OCI-LY1 (cell line): ENCODE data around the gene MAP4K4.

Source experiments
- H2AFZ ChIP-seq: fragments of 200-600 bp; sonication (generic), shearing (Covaris generic); 2 replicates; pipeline ENCODE4 v1.6.0; 2014; ENCODE audit warnings: antibody characterized with exemption, mild to moderate bottlenecking, low read length
- H3F3A ChIP-seq: fragments of 200-600 bp; sonication (generic), shearing (Covaris generic); 2 replicates; pipeline ENCODE4 v1.6.0; 2014; ENCODE audit warnings: mild to moderate bottlenecking, antibody characterized with exemption, low read length, moderate library complexity; ENCODE audit not compliant: insufficient read depth
- H3K27ac ChIP-seq: fragments of 200-600 bp; sonication (generic); 2 replicates; pipeline ENCODE4 v1.5.1; 2014; ENCODE audit warnings: low read length, mixed run types, mild to moderate bottlenecking, low read depth; ENCODE audit not compliant: poor library complexity, severe bottlenecking
- H3K27me3 ChIP-seq: fragments of 200-600 bp; sonication (generic); 2 replicates; pipeline ENCODE4 v1.6.0; 2014; ENCODE audit warnings: antibody characterized with exemption, mild to moderate bottlenecking, low read length, moderate library complexity; ENCODE audit not compliant: insufficient read depth
- H3K36me3 ChIP-seq: fragments of 200-600 bp; sonication (generic); 2 replicates; pipeline ENCODE4 v1.6.1; 2014; ENCODE audit warnings: mild to moderate bottlenecking, antibody characterized with exemption, low read length, moderate library complexity, mixed read lengths; ENCODE audit not compliant: insufficient read depth
- H3K4me1 ChIP-seq: fragments of 200-600 bp; sonication (generic); 2 replicates; pipeline ENCODE4 v1.5.1; 2014; ENCODE audit warnings: mild to moderate bottlenecking, low read length, moderate library complexity; ENCODE audit not compliant: insufficient read depth, severe bottlenecking
- H3K4me2 ChIP-seq: fragments of 200-600 bp; sonication (generic), shearing (Covaris generic); 2 replicates; pipeline ENCODE4 v1.6.1; 2014; ENCODE audit warnings: low read length
- H3K4me3 ChIP-seq: fragments of 200-600 bp; sonication (generic); 2 replicates; pipeline ENCODE4 v1.5.1; 2014; ENCODE audit warnings: low read length, low read depth, mild to moderate bottlenecking, mixed read lengths; ENCODE audit not compliant: poor library complexity, severe bottlenecking
- H3K79me2 ChIP-seq: fragments of 200-600 bp; shearing (Covaris generic); 2 replicates; pipeline ENCODE4 v1.6.1; 2016; ENCODE audit warnings: mixed run types, low read length, mixed read lengths; ENCODE audit not compliant: insufficient read depth
- H3K9ac ChIP-seq: fragments of 200-600 bp; sonication (generic), shearing (Covaris generic); 2 replicates; pipeline ENCODE4 v1.6.1; 2014; ENCODE audit warnings: mild to moderate bottlenecking, low read length, mixed read lengths
- H3K9me2 ChIP-seq: fragments of 200-600 bp; sonication (generic), shearing (Covaris generic); 2 replicates; pipeline ENCODE4 v1.6.1; 2014; ENCODE audit warnings: low read depth, mild to moderate bottlenecking, low read length, mixed read lengths
- H3K9me3 ChIP-seq: fragments of 200-600 bp; shearing (Covaris generic); 2 replicates; pipeline ENCODE4 v1.6.1; 2014; ENCODE audit warnings: low read length, mixed read lengths
- H4K20me1 ChIP-seq: fragments of 200-600 bp; sonication (generic), shearing (Covaris generic); 2 replicates; pipeline ENCODE4 v1.6.0; 2016; ENCODE audit warnings: mild to moderate bottlenecking, low read length; ENCODE audit not compliant: insufficient read depth
- EZH2 ChIP-seq: fragments of 200-600 bp; sonication (generic), shearing (Covaris generic); IDR thresholded peaks from 2 replicates; pipeline ENCODE4 v1.8.0; 2017; ENCODE audit warnings: borderline replicate concordance, mixed run types, mild to moderate bottlenecking, antibody characterized with exemption, low read length, moderate library complexity, mixed read lengths
- TF ChIP-seq, protein P1 (sequence below): fragments of 200-600 bp; sonication (generic), shearing (Covaris generic); IDR thresholded peaks from 2 replicates; pipeline ENCODE4 v1.5.1; 2017; ENCODE audit warnings: mild to moderate bottlenecking, antibody characterized with exemption, low read length, moderate library complexity, mixed read lengths

MAP4K4 gene

DNA sequence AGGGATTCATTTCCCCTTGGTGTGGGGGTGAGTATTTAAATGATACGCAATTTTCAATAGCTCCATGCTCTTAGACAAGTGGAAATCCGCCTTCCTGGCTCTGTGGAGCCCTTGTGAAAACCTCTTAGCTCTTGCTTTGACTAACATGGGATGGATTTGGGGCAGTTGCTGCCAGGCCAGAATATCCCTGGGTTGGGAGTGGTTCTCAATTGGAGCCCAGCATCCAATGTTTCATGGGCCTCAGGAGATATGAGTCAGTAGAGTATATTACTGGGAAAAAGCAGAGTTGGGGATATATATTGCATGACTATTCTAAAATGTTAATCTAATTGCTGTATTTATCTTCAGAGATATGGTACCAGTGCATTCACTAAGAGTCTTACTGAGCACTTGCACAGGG is 189.8 kb downstream of the MAP4K4 start:
- TF ChIP-seq, protein P1, sequence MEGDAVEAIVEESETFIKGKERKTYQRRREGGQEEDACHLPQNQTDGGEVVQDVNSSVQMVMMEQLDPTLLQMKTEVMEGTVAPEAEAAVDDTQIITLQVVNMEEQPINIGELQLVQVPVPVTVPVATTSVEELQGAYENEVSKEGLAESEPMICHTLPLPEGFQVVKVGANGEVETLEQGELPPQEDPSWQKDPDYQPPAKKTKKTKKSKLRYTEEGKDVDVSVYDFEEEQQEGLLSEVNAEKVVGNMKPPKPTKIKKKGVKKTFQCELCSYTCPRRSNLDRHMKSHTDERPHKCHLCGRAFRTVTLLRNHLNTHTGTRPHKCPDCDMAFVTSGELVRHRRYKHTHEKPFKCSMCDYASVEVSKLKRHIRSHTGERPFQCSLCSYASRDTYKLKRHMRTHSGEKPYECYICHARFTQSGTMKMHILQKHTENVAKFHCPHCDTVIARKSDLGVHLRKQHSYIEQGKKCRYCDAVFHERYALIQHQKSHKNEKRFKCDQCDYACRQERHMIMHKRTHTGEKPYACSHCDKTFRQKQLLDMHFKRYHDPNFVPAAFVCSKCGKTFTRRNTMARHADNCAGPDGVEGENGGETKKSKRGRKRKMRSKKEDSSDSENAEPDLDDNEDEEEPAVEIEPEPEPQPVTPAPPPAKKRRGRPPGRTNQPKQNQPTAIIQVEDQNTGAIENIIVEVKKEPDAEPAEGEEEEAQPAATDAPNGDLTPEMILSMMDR = no peak
- no peak for TF ChIP-seq EZH2

DNA sequence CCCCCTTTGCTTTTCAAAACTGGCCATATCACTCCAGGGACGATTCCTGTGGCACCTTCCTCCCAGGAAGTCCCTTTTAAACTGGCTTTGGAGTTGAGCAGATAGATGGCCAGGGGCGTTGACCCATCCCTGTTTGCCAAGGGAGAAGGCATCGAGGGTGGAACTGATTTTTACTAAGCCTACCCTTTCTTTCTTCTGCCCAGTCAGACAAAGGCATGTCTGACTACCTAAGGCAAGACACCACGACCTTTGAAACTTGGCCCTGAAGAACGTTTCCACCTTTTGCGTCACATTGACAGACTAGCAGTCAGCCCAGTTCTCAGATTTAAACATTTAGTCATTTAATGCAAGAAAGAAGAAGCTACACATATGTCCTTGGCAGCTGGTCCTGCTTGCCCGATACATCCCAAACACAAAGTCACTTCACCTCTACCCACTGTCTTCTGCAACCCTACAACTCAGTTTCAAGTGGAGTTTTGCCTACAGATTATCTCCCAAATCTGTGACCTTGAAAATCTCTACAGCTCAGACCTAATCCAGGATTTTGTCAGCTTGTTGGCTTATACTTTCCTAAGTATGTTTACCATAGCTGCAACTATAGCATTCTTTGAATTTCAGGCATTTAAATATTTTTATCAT is 192.1 kb downstream of the MAP4K4 start:
- Histone ChIP-seq H2AFZ (no peak overlapping the region), H3F3A (no peaks in the 10 kb centered on the region), H4K20me1 (no peaks in the 10 kb centered on the region), H3K4me3 (no peak overlapping the region), H3K79me2 (no peaks in the 10 kb centered on the region), H3K9ac (no peak overlapping the region), H3K27ac (no peak overlapping the region), H3K4me2 (no peak overlapping the region), H3K36me3 (peaks cover 70% of the 10 kb centered on the region), H3K27me3 (no peaks in the 10 kb centered on the region), H3K9me2 (no peaks in the 10 kb centered on the region), H3K4me1 (no peaks in the 10 kb centered on the region), H3K9me3 (no peaks in the 10 kb centered on the region)
- TF ChIP-seq, protein P1 = no peak
- TF ChIP-seq EZH2 = no peak

More for the DNA sequence above, 189.8 kb downstream of the MAP4K4 start:
- no peak overlapping the region for H3K9ac ChIP-seq
- H3K79me2 ChIP-seq = no peaks in the 10 kb centered on the region
- no peak overlapping the region for H3K27ac ChIP-seq
- H3K4me1 ChIP-seq = no peaks in the 10 kb centered on the region
- H3K9me3 ChIP-seq = no peaks in the 10 kb centered on the region
- no peak overlapping the region for H3K4me3 ChIP-seq
- no peak overlapping the region for H3K4me2 ChIP-seq
- peaks cover 65% of the 10 kb centered on the region for H3K36me3 ChIP-seq
- H3K9me2 ChIP-seq = no peaks in the 10 kb centered on the region
- no peaks in the 10 kb centered on the region for H4K20me1 ChIP-seq
- no peak overlapping the region for H2AFZ ChIP-seq
- H3K27me3 ChIP-seq = no peaks in the 10 kb centered on the region
- no peaks in the 10 kb centered on the region for H3F3A ChIP-seq

DNA sequence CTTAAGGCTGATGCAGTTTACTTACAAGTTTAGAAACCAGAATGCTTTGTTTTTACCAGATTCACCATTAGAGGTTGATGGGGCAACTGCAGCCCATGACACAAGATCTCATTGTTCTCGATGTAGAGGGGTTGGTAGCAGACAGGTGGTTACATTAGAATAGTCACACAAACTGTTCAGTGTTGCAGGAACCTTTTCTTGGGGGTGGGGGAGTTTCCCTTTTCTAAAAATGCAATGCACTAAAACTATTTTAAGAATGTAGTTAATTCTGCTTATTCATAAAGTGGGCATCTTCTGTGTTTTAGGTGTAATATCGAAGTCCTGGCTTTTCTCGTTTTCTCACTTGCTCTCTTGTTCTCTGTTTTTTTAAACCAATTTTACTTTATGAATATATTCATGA is 194.9 kb downstream of the MAP4K4 start:
- H3F3A ChIP-seq = no peaks in the 10 kb centered on the region
- H3K9me2 ChIP-seq = no peaks in the 10 kb centered on the region
- H4K20me1 ChIP-seq = no peaks in the 10 kb centered on the region
- no peak overlapping the region for H3K27ac ChIP-seq
- no peak overlapping the region for H3K4me2 ChIP-seq
- H2AFZ ChIP-seq = no peak overlapping the region
- no peak overlapping the region for H3K4me3 ChIP-seq
- no peaks in the 10 kb centered on the region for H3K4me1 ChIP-seq
- H3K9ac ChIP-seq = no peak overlapping the region
- TF ChIP-seq, protein P1 = no peak
- TF ChIP-seq EZH2 = no peak
- peaks cover 55% of the 10 kb centered on the region for H3K36me3 ChIP-seq
- H3K27me3 ChIP-seq = no peaks in the 10 kb centered on the region
- H3K9me3 ChIP-seq = no peaks in the 10 kb centered on the region
- H3K79me2 ChIP-seq = no peaks in the 10 kb centered on the region
